Measurements from ENCODE around the gene PRELID1. TPM values are rescaled to one million over a fixed set of nuclear protein-coding genes. Genes with fewer than 3 reads are reported as not detected.

Gene PRELID1
- total and polyA plus RNA-seq, 2 donors (not counting 3 experiments of a cell fraction or from before 2014, with no cell fraction given) = 201 to 293 TPM

DNA sequence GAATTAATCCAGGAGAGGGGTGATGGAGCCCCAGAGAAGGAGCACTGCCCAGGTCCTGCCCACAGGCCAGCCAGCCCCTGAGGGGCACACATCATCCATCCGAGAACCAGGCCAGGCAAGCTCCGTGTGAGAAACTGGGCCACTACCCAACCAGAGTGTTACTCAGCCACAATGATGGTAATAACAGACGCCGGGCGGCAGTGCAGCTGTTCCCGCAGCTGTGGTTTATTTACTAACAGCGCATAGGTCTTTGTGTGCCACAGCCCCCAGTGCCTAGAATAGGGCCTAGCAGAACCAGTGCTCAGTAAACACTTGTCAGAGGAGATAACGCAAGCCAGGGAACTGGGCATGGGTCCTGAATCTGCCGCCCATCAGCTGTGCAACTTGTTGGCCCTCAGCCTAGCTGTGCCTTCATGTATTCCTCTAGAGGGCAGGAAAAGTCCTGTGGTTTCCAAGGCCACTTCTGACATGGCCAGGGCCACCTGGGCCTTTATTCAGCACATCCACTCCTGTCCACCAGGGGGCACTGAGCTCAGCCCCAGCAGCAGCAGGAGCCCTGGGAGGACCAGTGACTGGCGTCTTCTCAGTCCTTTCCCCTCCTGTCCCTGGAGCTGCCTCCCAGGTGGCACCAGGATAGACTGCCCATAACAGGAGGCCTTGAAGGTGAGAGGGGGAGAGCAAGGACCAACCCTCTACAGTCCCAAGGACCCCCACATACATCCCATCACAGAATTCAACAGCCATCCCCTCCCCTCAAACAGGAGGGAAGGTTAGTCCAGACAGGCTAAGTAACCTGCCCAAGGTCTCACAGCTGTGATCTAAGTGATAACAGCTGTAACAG lies 6.0 kb downstream of the PRELID1 start:
- Histone ChIP-seq H3K27me3 (ENCODE audit: control insufficient read depth in 2 of 2, insufficient read depth in 2 of 2, low read length in 2 of 2) (no peaks in the 10 kb centered on the region), H3K79me2 (ENCODE audit: control insufficient read depth, insufficient read depth, low read length) (peaks cover 26% of the 10 kb centered on the region), H3K4me3 (replicated peaks in 1 of 3; ENCODE audit: insufficient read depth in 1 of 3, low read depth in 1 of 3, low read length in 3 of 3) (no peak overlapping the region), H3K27ac (ENCODE audit: insufficient read depth, low read depth, low read length) (no peak overlapping the region), H2AFZ (ENCODE audit: low read depth, low read length) (no peak overlapping the region), H3K9me3 (replicated peaks; ENCODE audit: control insufficient read depth, insufficient read depth, low read length) (no peaks in the 10 kb centered on the region), H3K4me2 (ENCODE audit: insufficient read depth, low read length) (no peak overlapping the region), H3K9me1 (replicated peaks; ENCODE audit: control insufficient read depth, extremely low read depth, insufficient read depth, low read length) (no peaks in the 10 kb centered on the region), H3K4me1 (ENCODE audit: control insufficient read depth, extremely low read depth, insufficient read depth, low read length) (peaks cover 32% of the 10 kb centered on the region), H4K20me1 (replicated peaks; ENCODE audit: control insufficient read depth, extremely low read depth, insufficient read depth, low read length) (no peaks in the 10 kb centered on the region), H3K36me3 (ENCODE audit: control insufficient read depth in 2 of 2, extremely low read depth in 1 of 2, insufficient read depth in 2 of 2, low read length in 2 of 2) (peaks cover 0 to 13% of the 10 kb centered on the region in 2 experiments), H3K9ac (replicated peaks; ENCODE audit: extremely low read depth, insufficient read depth, low read length) (no peak overlapping the region)
- BruUV-seq (replicated peaks) = no TSS peak
- CTCF ChIA-PET = interaction anchor here (0.6 to 3.4 kb wide), 45 partner anchors 9 to 862 kb away, joined by 3 to 45 read pairs (median 5); partner anchors contain the start of genes FGFR4, GRK6, LMAN2 and NSD1
- POLR2A ChIA-PET = interaction anchor here (0.7 to 1.3 kb wide), 2 partner anchors 42 to 63 kb away, joined by 3 to 4 read pairs; partner anchors contain the start of gene LMAN2
- FAIRE-seq (peak; percentile 86), DNase-seq (ENCODE audit: low read depth, low spot score) (peak; percentile 73)
- dilution Hi-C loops (cut with MboI; ENCODE audit: extremely low pct_ligation_motif_present, low sequenced_read_pairs) (no loop called here), intact Hi-C loops (cut with micrococcal nuclease) (loop anchor here (2.0 to 5.0 kb wide), 4 partner anchors 58 to 657 kb away; no protein-coding TSS in a partner anchor)
- no peak for TF ChIP-seq FOS (IDR thresholded peaks at IDR 0.05; ENCODE audit: borderline replicate concordance, insufficient read depth, low read length)
- TF ChIP-seq, protein P1, sequence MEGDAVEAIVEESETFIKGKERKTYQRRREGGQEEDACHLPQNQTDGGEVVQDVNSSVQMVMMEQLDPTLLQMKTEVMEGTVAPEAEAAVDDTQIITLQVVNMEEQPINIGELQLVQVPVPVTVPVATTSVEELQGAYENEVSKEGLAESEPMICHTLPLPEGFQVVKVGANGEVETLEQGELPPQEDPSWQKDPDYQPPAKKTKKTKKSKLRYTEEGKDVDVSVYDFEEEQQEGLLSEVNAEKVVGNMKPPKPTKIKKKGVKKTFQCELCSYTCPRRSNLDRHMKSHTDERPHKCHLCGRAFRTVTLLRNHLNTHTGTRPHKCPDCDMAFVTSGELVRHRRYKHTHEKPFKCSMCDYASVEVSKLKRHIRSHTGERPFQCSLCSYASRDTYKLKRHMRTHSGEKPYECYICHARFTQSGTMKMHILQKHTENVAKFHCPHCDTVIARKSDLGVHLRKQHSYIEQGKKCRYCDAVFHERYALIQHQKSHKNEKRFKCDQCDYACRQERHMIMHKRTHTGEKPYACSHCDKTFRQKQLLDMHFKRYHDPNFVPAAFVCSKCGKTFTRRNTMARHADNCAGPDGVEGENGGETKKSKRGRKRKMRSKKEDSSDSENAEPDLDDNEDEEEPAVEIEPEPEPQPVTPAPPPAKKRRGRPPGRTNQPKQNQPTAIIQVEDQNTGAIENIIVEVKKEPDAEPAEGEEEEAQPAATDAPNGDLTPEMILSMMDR (IDR thresholded peaks at IDR 0.05; ENCODE audit: extremely low read depth in 1 of 2, insufficient read depth in 1 of 2, low read depth in 1 of 2, low read length in 2 of 2) = peak; percentile 95

DNA sequence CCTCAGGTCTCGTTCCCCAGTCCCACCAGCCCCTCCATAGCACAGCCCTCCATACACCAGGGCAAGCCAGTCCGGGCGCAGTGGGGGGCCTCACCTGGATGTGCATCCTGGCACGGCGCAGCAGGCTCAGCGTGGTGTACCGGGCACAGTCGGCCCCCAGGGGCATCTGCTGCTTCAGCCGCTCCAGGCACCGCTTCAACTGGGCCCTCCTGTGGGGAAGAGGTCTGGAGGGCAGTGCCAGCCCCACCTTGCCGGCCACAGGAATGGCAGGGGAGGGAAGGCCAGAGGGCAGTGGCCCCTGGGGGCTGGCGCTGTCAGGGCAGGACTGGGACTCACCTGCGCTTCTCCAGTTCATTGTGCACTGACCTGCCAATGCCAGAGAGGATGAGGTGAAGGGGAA lies 6.7 kb downstream of the PRELID1 start:
- H2AFZ ChIP-seq (ENCODE audit: low read depth, low read length) = no peak overlapping the region
- peak overlapping the region; percentile 50 for H3K4me2 ChIP-seq (ENCODE audit: insufficient read depth, low read length)
- H3K4me1 ChIP-seq (ENCODE audit: control insufficient read depth, extremely low read depth, insufficient read depth, low read length) = peaks cover 25% of the 10 kb centered on the region
- peaks cover 18% of the 10 kb centered on the region for H3K79me2 ChIP-seq (ENCODE audit: control insufficient read depth, insufficient read depth, low read length)
- H3K9ac ChIP-seq (replicated peaks; ENCODE audit: extremely low read depth, insufficient read depth, low read length) = no peak overlapping the region
- H3K9me1 ChIP-seq (replicated peaks; ENCODE audit: control insufficient read depth, extremely low read depth, insufficient read depth, low read length) = no peaks in the 10 kb centered on the region
- no peak overlapping the region for H3K27ac ChIP-seq (ENCODE audit: insufficient read depth, low read depth, low read length)
- no peak for TF ChIP-seq EZH2 (IDR thresholded peaks at IDR 0.05; ENCODE audit: borderline replicate concordance, low read depth, low read length, severe bottlenecking)
- TF ChIP-seq GATA2 (IDR thresholded peaks at IDR 0.05; ENCODE audit: insufficient read depth, insufficient read length, low read depth, low read length) = no peak
- no peak for TF ChIP-seq POLR2AphosphoS5 (IDR thresholded peaks at IDR 0.05; ENCODE audit: insufficient read depth, low read depth, low read length)
- TF ChIP-seq MYC (IDR thresholded peaks at IDR 0.05; ENCODE audit: low read depth, low read length) = no peak
- TF ChIP-seq JUN (IDR thresholded peaks at IDR 0.05; ENCODE audit: borderline replicate concordance, insufficient read depth, insufficient read length, low read depth) = no peak
- TF ChIP-seq, protein P2, sequence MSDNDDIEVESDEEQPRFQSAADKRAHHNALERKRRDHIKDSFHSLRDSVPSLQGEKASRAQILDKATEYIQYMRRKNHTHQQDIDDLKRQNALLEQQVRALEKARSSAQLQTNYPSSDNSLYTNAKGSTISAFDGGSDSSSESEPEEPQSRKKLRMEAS (IDR thresholded peaks at IDR 0.05; ENCODE audit: insufficient read depth, insufficient read length) = no peak
- TF ChIP-seq FOS (IDR thresholded peaks at IDR 0.05; ENCODE audit: borderline replicate concordance, insufficient read depth, low read length) = no peak
- H3K4me3 ChIP-seq (replicated peaks in 1 of 3; ENCODE audit: insufficient read depth in 1 of 3, low read depth in 1 of 3, low read length in 3 of 3) = no peak overlapping the region
- BruUV-seq (replicated peaks) = no TSS peak
- DNase-seq (ENCODE audit: low read depth, low spot score) (no peak), FAIRE-seq (no peak)
- ChIA-PET POLR2A (interaction anchor here (0.7 to 1.3 kb wide), 2 partner anchors 41 to 63 kb away, joined by 3 to 4 read pairs; partner anchors contain the start of gene LMAN2), CTCF (interaction anchor here (0.6 to 3.4 kb wide), 43 partner anchors 9 to 863 kb away, joined by 3 to 45 read pairs (median 5); partner anchors contain the start of genes FGFR4, GRK6, LMAN2 and NSD1)
- dilution Hi-C loops (cut with MboI; ENCODE audit: extremely low pct_ligation_motif_present, low sequenced_read_pairs) (no loop called here), intact Hi-C loops (cut with micrococcal nuclease) (loop anchor here (5.0 kb wide), 2 partner anchors 57 to 658 kb away; no protein-coding TSS in a partner anchor)
- H4K20me1 ChIP-seq (replicated peaks; ENCODE audit: control insufficient read depth, extremely low read depth, insufficient read depth, low read length) = no peaks in the 10 kb centered on the region
- H3K36me3 ChIP-seq (ENCODE audit: control insufficient read depth in 2 of 2, extremely low read depth in 1 of 2, insufficient read depth in 2 of 2, low read length in 2 of 2) = peaks cover 0 to 11% of the 10 kb centered on the region in 2 experiments
- no peaks in the 10 kb centered on the region for H3K9me3 ChIP-seq (replicated peaks; ENCODE audit: control insufficient read depth, insufficient read depth, low read length)
- H3K27me3 ChIP-seq (ENCODE audit: control insufficient read depth in 2 of 2, insufficient read depth in 2 of 2, low read length in 2 of 2) = no peaks in the 10 kb centered on the region
